Mucosa of descending colon (tissue), 3 donors: ENCODE measurements around the gene IRF7. TPM values are rescaled to one million over a fixed set of nuclear protein-coding genes. Genes with fewer than 3 reads are reported as not detected.
A peak's percentile ranks its signal among the peaks of the same experiment; 100 is the strongest.

ENCODE experiments used
- ATAC-seq: fragments of 200-7000 bp; cut with Tn5 transposase; one replicate; pipeline ENCODE4 v1.9.1; 2020; ENCODE audit warnings: mild to moderate bottlenecking, moderate library complexity
- DNase-seq, 3 donors: peaks; one replicate each; pipeline ENCODE4 v3.0.0-alpha.2; 2020
- H3K36me3 ChIP-seq: fragments of 200-600 bp; one replicate; pipeline ENCODE4 v1.8.0; 2021; ENCODE audit warnings: low read depth, mild to moderate bottlenecking
- H3K4me1 ChIP-seq: fragments of 200-600 bp; one replicate; pipeline ENCODE4 v1.8.0; 2021; ENCODE audit warnings: low read depth, mild to moderate bottlenecking
- H3K4me3 ChIP-seq: fragments of 200-600 bp; one replicate; pipeline ENCODE4 v1.8.0; 2021; ENCODE audit warnings: mild to moderate bottlenecking
- H3K9me3 ChIP-seq: fragments of 200-600 bp; one replicate; pipeline ENCODE4 v1.8.0; 2021; ENCODE audit warnings: mild to moderate bottlenecking
- CTCF ChIP-seq: fragments of 200-600 bp; IDR thresholded peaks from one replicate; pipeline ENCODE4 v1.8.0; 2022; ENCODE audit warnings: antibody characterized with exemption, mild to moderate bottlenecking
- intact Hi-C, 2 donors: fragments of 100-400 bp; cut with DNase I in 1 of 2; cut with micrococcal nuclease in 1 of 2; formaldehyde crosslinking; loops; one replicate each; pipeline versions ENCODE4 v1.11.0 to v1.11.1; 2022; cut with DNase I, micrococcal nuclease
- total RNA-seq, 3 donors: library from RNA; stranded (reverse); fragmentation: NEBNext Ultra II Directional in 2 of 3; extraction: Animal tissue kit (Norgen Biotek cat#: 25700) in 2 of 3; gene quantifications; one replicate each; pipeline versions ENCODE4 v1.2.1 to v1.2.4, GENCODE V29; 2021 to 2023
- donor health status: DM: no; HTN: no; CAD: no; lungs with moderate emphysema.
- donor health status: DM: no; HTN: no; CAD: no.
- donor health status: DM: no; HTN: yes; CAD: no.

The IRF7 gene
- total RNA-seq, 3 donors from 2014 or later = 26.9 to 36.1 (median 27.8) TPM

GRCh38 chr11:568306-569157 lies 47.2 kb downstream of the IRF7 start:
- ATAC-seq = peak; percentile 92
- DNase-seq = peak; percentile 93 to 98 (median 96)
- Histone ChIP-seq H3K36me3 (peaks cover 3% of the 10 kb centered on the region), H3K4me1 (peaks cover 20% of the 10 kb centered on the region), H3K4me3 (peak overlapping the region; percentile 40), H3K9me3 (no peaks in the 10 kb centered on the region)
- intact Hi-C loops = no loop called here
- no peak for TF ChIP-seq CTCF

GRCh38 chr11:567629-568292 lies 48.0 kb downstream of the IRF7 start:
- H3K9me3 ChIP-seq = no peaks in the 10 kb centered on the region
- TF ChIP-seq CTCF = no peak
- H3K36me3 ChIP-seq = peaks cover 3% of the 10 kb centered on the region
- H3K4me1 ChIP-seq = peaks cover 20% of the 10 kb centered on the region
- peak overlapping the region; percentile 40 for H3K4me3 ChIP-seq
- DNase-seq (peak in 1 of 3 donors; percentile 74), ATAC-seq (peak; percentile 0)
- intact Hi-C loops = no loop called here

- H3K9me3 ChIP-seq = no peaks in the 10 kb centered on the region
- TF ChIP-seq CTCF = no peak
- DNase-seq (peak in 2 of 3 donors; percentile 46 to 60), ATAC-seq (no peak)
- intact Hi-C loops = no loop called here
- peaks cover 26% of the 10 kb centered on the region for H3K4me1 ChIP-seq
- H3K36me3 ChIP-seq = peaks cover 3% of the 10 kb centered on the region
- no peak overlapping the region for H3K4me3 ChIP-seq
Measured at GRCh38 chr11:567011-567628, 48.6 kb downstream of the IRF7 start.

GRCh38 chr11:565921-566509 lies 49.7 kb downstream of the IRF7 start:
- TF ChIP-seq CTCF = no peak
- Histone ChIP-seq H3K4me3 (no peak overlapping the region), H3K36me3 (peaks cover 3% of the 10 kb centered on the region), H3K9me3 (no peaks in the 10 kb centered on the region), H3K4me1 (peaks cover 33% of the 10 kb centered on the region)
- ATAC-seq (no peak), DNase-seq (peak in 1 of 3 donors; percentile 51)
- intact Hi-C loops = no loop called here

GRCh38 chr11:563812-564578 lies 51.8 kb downstream of the IRF7 start:
- DNase-seq (peak in 1 of 3 donors; percentile 59), ATAC-seq (no peak)
- peaks cover 43% of the 10 kb centered on the region for H3K4me1 ChIP-seq

More at GRCh38 chr11:563812-564578, 51.8 kb downstream of the IRF7 start:
- TF ChIP-seq CTCF = no peak
- Histone ChIP-seq H3K9me3 (no peaks in the 10 kb centered on the region), H3K36me3 (peaks cover 3% of the 10 kb centered on the region), H3K4me3 (no peak overlapping the region)
- intact Hi-C loops = no loop called here
